GM12878 (cell line): ENCODE data around the gene ETHE1. TPM values are rescaled to one million over a fixed set of nuclear protein-coding genes. Genes with fewer than 3 reads are reported as not detected.

Experiments
- ATAC-seq: fragments of 200-7000 bp; cut with Tn5 transposase; 3 replicates; pipeline ENCODE4 v1.9.1; 2020; ENCODE audit warnings: mild to moderate bottlenecking, moderate library complexity
- BruUV-seq: library from RNA; stranded (reverse); fragments of 400-500 nt; replicated peaks from 2 replicates; lab custom pipeline; 2021; lab: Mats Ljungman, UMichigan
- CTCF ChIA-PET: fragments of 300-600 bp; sonication (Branson Sonifier 250); formaldehyde crosslinking; extraction: SDS; loops from one replicate; lab custom pipeline; 2021; ENCODE audit warnings: inconsistent platforms; lab: Yijun Ruan, JAX
- POLR2A ChIA-PET: fragments of 350-600 bp; formaldehyde crosslinking; extraction: SDS; loops from one replicate; lab custom pipeline; 2021; ENCODE audit warnings: inconsistent platforms; lab: Charles Lee
- RAD21 ChIA-PET: fragments of 300-600 bp; sonication (Branson Sonifier 250); formaldehyde crosslinking; loops from one replicate; lab custom pipeline; 2023; ENCODE audit warnings: antibody characterized with exemption; ENCODE audit not compliant: unreplicated experiment; lab: Charles Lee
- SMC1A ChIA-PET: fragments of 300-600 bp; sonication (Branson Sonifier 250); formaldehyde crosslinking; loops from one replicate; lab custom pipeline; 2023; ENCODE audit not compliant: unreplicated experiment, uncharacterized antibody; lab: Charles Lee
- DNase-seq: peaks from one replicate; pipeline ENCODE4 v3.0.0-alpha.2; 2011; ENCODE audit warnings: low read depth, low spot score
- FAIRE-seq: peaks from 3 replicates; lab custom pipeline; 2011; peaks lifted over from hg19 to GRCh38; lab: Jason Lieb, UNC
- H2AFZ ChIP-seq: 2 replicates; pipeline ENCODE4 v1.6.0; 2011; ENCODE audit warnings: low read depth, low read length, control low read depth; ENCODE audit not compliant: control insufficient read depth
- H3K27ac ChIP-seq: 2 replicates; pipeline ENCODE4 v1.5.1; 2011; ENCODE audit warnings: control low read depth; ENCODE audit not compliant: control insufficient read depth, insufficient read depth
- H3K27me3 ChIP-seq, 2 experiments: replicated peaks in 1 of 2; 2 replicates each; pipeline versions ENCODE4 v1.6.0 to v1.6.1; 2011; ENCODE audit warnings: low read length in 1 of 2; ENCODE audit not compliant: control insufficient read depth in 2 of 2, insufficient read depth in 2 of 2
- H3K36me3 ChIP-seq, 2 experiments: 2 replicates each; pipeline ENCODE4 v1.5.1; 2011; ENCODE audit warnings: low read length in 1 of 2; ENCODE audit not compliant: control insufficient read depth in 2 of 2, insufficient read depth in 2 of 2
- H3K4me1 ChIP-seq: 2 replicates; pipeline ENCODE4 v1.6.1; 2011; ENCODE audit warnings: mild to moderate bottlenecking, low read length, moderate library complexity, mixed read lengths; ENCODE audit not compliant: control insufficient read depth, insufficient read depth
- H3K4me2 ChIP-seq: 2 replicates; pipeline ENCODE4 v1.6.0; 2011; ENCODE audit warnings: control low read depth; ENCODE audit not compliant: control insufficient read depth, insufficient read depth
- H3K4me3 ChIP-seq: fragments of 200-600 bp; sonication (generic); 2 replicates; pipeline ENCODE4 v1.5.1; 2016
- H3K79me2 ChIP-seq: 2 replicates; pipeline ENCODE4 v1.6.0; 2011; ENCODE audit warnings: low read length; ENCODE audit not compliant: control insufficient read depth, insufficient read depth
- H3K9ac ChIP-seq: 2 replicates; pipeline ENCODE4 v1.8.0; 2011; ENCODE audit warnings: low read length, control low read depth, mixed read lengths; ENCODE audit not compliant: control insufficient read depth, insufficient read depth
- H3K9me3 ChIP-seq: replicated peaks from 3 replicates; pipeline ENCODE4 v1.5.1; 2011; ENCODE audit warnings: mild to moderate bottlenecking, low read length; ENCODE audit not compliant: control insufficient read depth, insufficient read depth
- H4K20me1 ChIP-seq: 2 replicates; pipeline ENCODE4 v1.6.0; 2011; ENCODE audit not compliant: control insufficient read depth, insufficient read depth
- EGR1 ChIP-seq, 2 experiments: IDR thresholded peaks; 1 replicate in 1 of 2; 2 replicates in 1 of 2; pipeline ENCODE4 v1.6.1; 2011 to 2012; ENCODE audit warnings: low read depth in 2 of 2, low read length in 2 of 2, borderline replicate concordance in 1 of 2, mild to moderate bottlenecking in 1 of 2, moderate library complexity in 1 of 2
- JUNB ChIP-seq: IDR thresholded peaks from 2 replicates; pipeline ENCODE4 v1.6.1; 2016; ENCODE audit warnings: antibody characterized with exemption, mild to moderate bottlenecking
- MXI1 ChIP-seq: fragments of 150-350 bp; IDR thresholded peaks from 2 replicates; pipeline ENCODE4 v1.6.1; 2011; ENCODE audit warnings: low read depth, mild to moderate bottlenecking, inconsistent platforms, low read length, improper control_type of control experiment
- NR2C2 ChIP-seq: IDR thresholded peaks from 2 replicates; pipeline ENCODE4 v1.6.1; 2011; ENCODE audit warnings: borderline replicate concordance, low read depth; ENCODE audit not compliant: control insufficient read depth, insufficient read length
- WGBS: methylation state at CpG from one replicate; pipeline ENCODE4 v1.1.6; 2016; ENCODE audit warnings: low lambda C conversion rate; ENCODE audit not compliant: insufficient replicate concordance, insufficient coverage; ENCODE audit errors: missing lambda C conversion rate; 5-methylcytosine and 5-hydroxymethylcytosine counted together
- in situ Hi-C: fragments of 300-500 bp; cut with MboI; formaldehyde crosslinking; loops from 9 replicates; pipeline ENCODE4 v1.14.3; 2018; ENCODE audit warnings: mixed read lengths
- intact Hi-C: fragments of 100-400 bp; cut with micrococcal nuclease; formaldehyde crosslinking; loops from one replicate; pipeline ENCODE4 v1.14.2; 2022; ENCODE audit not compliant: unreplicated experiment
- polyA plus RNA-seq, 11 experiments: library from polyadenylated mRNA; depleted of rRNA in 4 of 11; unstranded in 6 of 11; stranded (reverse) in 5 of 11; fragments of >200 nt; fragmentation: Nextera tagmentation in 4 of 11; fragmentation: Illumina TruSeq in 1 of 11; extraction: Ambion mirVana in 4 of 11; extraction: Trizol in 1 of 11; gene quantifications; 1 replicate in 1 of 11; 2 replicates in 10 of 11; pipeline versions ENCODE4 v1.2.1 to v1.2.3, GENCODE V29; 2011 to 2016; ENCODE audit warnings: inconsistent platforms in 2 of 11, missing spikeins in 2 of 11, low read depth in 1 of 11
- total RNA-seq, 4 experiments: library from RNA; depleted of rRNA in 3 of 4; stranded (reverse); fragments of >200 nt in 3 of 4; fragmentation: Illumina TruSeq in 1 of 4; extraction: Trizol in 1 of 4; gene quantifications; 2 replicates each; pipeline versions ENCODE4 v1.2.1 to v1.2.3, GENCODE V29; 2013 to 2021
- TF ChIP-seq, protein P1 (sequence below): fragments of 450-650 bp; IDR thresholded peaks from 2 replicates; pipeline ENCODE4 v1.6.1; 2017; ENCODE audit warnings: antibody characterized with exemption, mild to moderate bottlenecking, moderate library complexity
- TF ChIP-seq, protein P2 (sequence below): fragments of 450-650 bp; IDR thresholded peaks from 2 replicates; pipeline ENCODE4 v1.6.1; 2017; ENCODE audit warnings: mild to moderate bottlenecking, low read depth, inconsistent platforms; ENCODE audit not compliant: poor library complexity, severe bottlenecking

The ETHE1 gene
- total and polyA plus RNA-seq, 10 of the 15 experiments (the other 5 are each of a cell fraction or from before 2014, with no cell fraction given): 22.1 to 155 (median 52.7) TPM

DNA sequence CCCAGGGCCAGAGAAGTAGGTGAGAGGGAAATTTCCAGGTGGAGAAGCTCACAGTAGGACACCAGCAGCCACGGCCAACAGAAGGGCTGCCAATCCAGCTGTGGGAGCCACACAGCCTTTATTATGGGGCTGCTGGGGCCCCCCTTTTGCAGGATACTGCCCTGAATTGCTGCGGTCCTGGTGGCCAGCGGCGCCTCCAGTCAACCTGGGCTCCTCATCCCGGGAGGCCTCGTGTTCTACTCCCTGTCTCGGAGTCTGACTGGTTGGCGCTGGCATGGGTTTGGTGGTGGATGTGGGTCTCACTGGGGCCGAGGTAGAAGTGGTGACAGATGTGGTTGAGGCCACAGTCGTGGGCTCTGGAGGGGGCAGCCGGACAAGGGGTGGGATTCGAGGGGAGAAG, 65.7 kb downstream of the ETHE1 start:
- POLR2A ChIA-PET: no interaction called here
- CTCF ChIA-PET: interaction anchor here (2.1 to 2.4 kb wide), 2 partner anchors 14 to 43 kb away, joined by 7 to 11 read pairs; partner anchors contain the start of gene PHLDB3
- no peak overlapping the region for H3K9ac ChIP-seq
- H3K36me3 ChIP-seq: no peaks in the 10 kb centered on the region
- 55% methylated on average over 12 of the region's 12 CpGs for WGBS
- BruUV-seq: no TSS peak
- no peak overlapping the region for H3K4me3 ChIP-seq
- H2AFZ ChIP-seq: no peak overlapping the region
- RAD21 ChIA-PET: interaction anchor here (0.7 to 1.0 kb wide), 2 partner anchors 14 to 43 kb away, joined by 3 read pairs; no protein-coding TSS in a partner anchor
- no peaks in the 10 kb centered on the region for H4K20me1 ChIP-seq
- in situ Hi-C loops (no loop called here), intact Hi-C loops (loop anchor here (5.0 kb wide), 1 partner anchor 41 kb away; the partner anchor contains the start of gene PHLDB3)
- SMC1A ChIA-PET: interaction anchor here (1.1 to 4.5 kb wide), 2 partner anchors 13 to 58 kb away, joined by 5 to 21 read pairs; no protein-coding TSS in a partner anchor
- TF ChIP-seq EGR1 (IDR thresholded peaks at IDR 0.05; ENCODE audit: borderline replicate concordance in 1 of 2, low read depth in 2 of 2, low read length in 2 of 2) (no peak), MXI1 (no peak), JUNB (no peak), NR2C2 (no peak)
- TF ChIP-seq, protein P1, sequence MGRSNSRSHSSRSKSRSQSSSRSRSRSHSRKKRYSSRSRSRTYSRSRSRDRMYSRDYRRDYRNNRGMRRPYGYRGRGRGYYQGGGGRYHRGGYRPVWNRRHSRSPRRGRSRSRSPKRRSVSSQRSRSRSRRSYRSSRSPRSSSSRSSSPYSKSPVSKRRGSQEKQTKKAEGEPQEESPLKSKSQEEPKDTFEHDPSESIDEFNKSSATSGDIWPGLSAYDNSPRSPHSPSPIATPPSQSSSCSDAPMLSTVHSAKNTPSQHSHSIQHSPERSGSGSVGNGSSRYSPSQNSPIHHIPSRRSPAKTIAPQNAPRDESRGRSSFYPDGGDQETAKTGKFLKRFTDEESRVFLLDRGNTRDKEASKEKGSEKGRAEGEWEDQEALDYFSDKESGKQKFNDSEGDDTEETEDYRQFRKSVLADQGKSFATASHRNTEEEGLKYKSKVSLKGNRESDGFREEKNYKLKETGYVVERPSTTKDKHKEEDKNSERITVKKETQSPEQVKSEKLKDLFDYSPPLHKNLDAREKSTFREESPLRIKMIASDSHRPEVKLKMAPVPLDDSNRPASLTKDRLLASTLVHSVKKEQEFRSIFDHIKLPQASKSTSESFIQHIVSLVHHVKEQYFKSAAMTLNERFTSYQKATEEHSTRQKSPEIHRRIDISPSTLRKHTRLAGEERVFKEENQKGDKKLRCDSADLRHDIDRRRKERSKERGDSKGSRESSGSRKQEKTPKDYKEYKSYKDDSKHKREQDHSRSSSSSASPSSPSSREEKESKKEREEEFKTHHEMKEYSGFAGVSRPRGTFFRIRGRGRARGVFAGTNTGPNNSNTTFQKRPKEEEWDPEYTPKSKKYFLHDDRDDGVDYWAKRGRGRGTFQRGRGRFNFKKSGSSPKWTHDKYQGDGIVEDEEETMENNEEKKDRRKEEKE: no peak
- TF ChIP-seq, protein P2, sequence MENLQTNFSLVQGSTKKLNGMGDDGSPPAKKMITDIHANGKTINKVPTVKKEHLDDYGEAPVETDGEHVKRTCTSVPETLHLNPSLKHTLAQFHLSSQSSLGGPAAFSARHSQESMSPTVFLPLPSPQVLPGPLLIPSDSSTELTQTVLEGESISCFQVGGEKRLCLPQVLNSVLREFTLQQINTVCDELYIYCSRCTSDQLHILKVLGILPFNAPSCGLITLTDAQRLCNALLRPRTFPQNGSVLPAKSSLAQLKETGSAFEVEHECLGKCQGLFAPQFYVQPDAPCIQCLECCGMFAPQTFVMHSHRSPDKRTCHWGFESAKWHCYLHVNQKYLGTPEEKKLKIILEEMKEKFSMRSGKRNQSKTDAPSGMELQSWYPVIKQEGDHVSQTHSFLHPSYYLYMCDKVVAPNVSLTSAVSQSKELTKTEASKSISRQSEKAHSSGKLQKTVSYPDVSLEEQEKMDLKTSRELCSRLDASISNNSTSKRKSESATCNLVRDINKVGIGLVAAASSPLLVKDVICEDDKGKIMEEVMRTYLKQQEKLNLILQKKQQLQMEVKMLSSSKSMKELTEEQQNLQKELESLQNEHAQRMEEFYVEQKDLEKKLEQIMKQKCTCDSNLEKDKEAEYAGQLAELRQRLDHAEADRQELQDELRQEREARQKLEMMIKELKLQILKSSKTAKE: no peak
- FAIRE-seq (no peak), ATAC-seq (no peak), DNase-seq (no peak)
- no peak overlapping the region for H3K27ac ChIP-seq
- no peaks in the 10 kb centered on the region for H3K79me2 ChIP-seq
- no peaks in the 10 kb centered on the region for H3K9me3 ChIP-seq
- H3K4me2 ChIP-seq: no peak overlapping the region
- H3K27me3 ChIP-seq: no peaks in the 10 kb centered on the region
- peaks cover 8% of the 10 kb centered on the region; the same call in 1 of the 2 replicates for H3K4me1 ChIP-seq
